Uterus (tissue), 2 donors: ENCODE results near the gene TTLL9.

Source experiments
- CTCF ChIP-seq, 4 experiments: fragments of 200-600 bp in 2 of 4; fragments of 450-650 bp in 2 of 4; sonication (generic) in 2 of 4; IDR thresholded peaks; one replicate each; pipeline ENCODE4 v1.5.1; 2016 to 2019; ENCODE audit warnings: antibody characterized with exemption in 4 of 4, mild to moderate bottlenecking in 2 of 4, moderate library complexity in 1 of 4
- POLR2A ChIP-seq, 2 donors: fragments of 450-650 bp; IDR thresholded peaks; one replicate each; pipeline ENCODE4 v1.6.1; 2016; ENCODE audit warnings: antibody characterized with exemption in 2 of 2, mild to moderate bottlenecking in 1 of 2, moderate library complexity in 1 of 2

- TF ChIP-seq CTCF (IDR thresholded peaks at IDR 0.05) = no peak
- TF ChIP-seq POLR2A (IDR thresholded peaks at IDR 0.05) = no peak
Measured at GRCh38 chr20:31903627-31904386, 33.4 kb downstream of the TTLL9 start.
